ENCODE data around the gene HSD3B1. TPM values are rescaled to one million over a fixed set of nuclear protein-coding genes. Genes with fewer than 3 reads are reported as not detected.

HSD3B1 gene
- total and polyA plus RNA-seq, 9 of the 15 experiments (the other 6 are each of a cell fraction or from before 2014, with no cell fraction given), result not detected

DNA sequence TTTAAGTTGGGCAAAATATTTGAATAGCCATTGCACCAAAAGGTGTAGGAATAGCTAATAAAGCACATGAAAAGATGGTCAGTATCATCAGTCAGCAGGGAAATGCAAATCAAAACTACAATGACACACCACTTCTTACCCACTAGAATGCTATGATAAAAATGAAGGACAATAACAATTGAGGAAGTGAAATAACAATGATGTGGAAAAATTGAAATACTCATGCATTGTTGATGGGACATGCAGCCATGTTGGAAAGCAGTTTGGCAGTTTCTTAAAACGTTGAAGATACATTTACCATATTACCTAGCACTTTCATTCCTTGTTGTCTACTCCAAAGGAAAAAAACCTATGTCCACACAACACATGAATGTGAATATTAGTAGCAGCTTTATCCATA is 28.4 kb downstream of the HSD3B1 start (continued):
- no peak for TF ChIP-seq FOXK1 (CRISPR knock-in tag; IDR thresholded peaks at IDR 0.05; ENCODE audit: borderline replicate concordance)
- TF ChIP-seq ZBED1 (IDR thresholded peaks at IDR 0.05), result no peak
- TF ChIP-seq NONO (IDR thresholded peaks at IDR 0.05; ENCODE audit: low read depth in 2 of 2, low read length in 1 of 2), result no peak
- TF ChIP-seq KHSRP (IDR thresholded peaks at IDR 0.05), result no peak
- TF ChIP-seq BRF2 (IDR thresholded peaks at IDR 0.05; ENCODE audit: borderline replicate concordance, insufficient read depth, insufficient read length), result no peak
- TF ChIP-seq TAF1 (IDR thresholded peaks at IDR 0.05; ENCODE audit: control insufficient read depth, extremely low read depth, insufficient read depth, low read length, severe bottlenecking), result no peak
- TF ChIP-seq MEF2D (tag; conservative IDR thresholded peaks at IDR 0.05; ENCODE audit: low read depth), result no peak
- TF ChIP-seq, protein P1, sequence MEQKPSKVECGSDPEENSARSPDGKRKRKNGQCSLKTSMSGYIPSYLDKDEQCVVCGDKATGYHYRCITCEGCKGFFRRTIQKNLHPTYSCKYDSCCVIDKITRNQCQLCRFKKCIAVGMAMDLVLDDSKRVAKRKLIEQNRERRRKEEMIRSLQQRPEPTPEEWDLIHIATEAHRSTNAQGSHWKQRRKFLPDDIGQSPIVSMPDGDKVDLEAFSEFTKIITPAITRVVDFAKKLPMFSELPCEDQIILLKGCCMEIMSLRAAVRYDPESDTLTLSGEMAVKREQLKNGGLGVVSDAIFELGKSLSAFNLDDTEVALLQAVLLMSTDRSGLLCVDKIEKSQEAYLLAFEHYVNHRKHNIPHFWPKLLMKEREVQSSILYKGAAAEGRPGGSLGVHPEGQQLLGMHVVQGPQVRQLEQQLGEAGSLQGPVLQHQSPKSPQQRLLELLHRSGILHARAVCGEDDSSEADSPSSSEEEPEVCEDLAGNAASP (IDR thresholded peaks at IDR 0.05), result no peak
- no peak for TF ChIP-seq RCOR1 (IDR thresholded peaks at IDR 0.05; ENCODE audit: borderline replicate concordance in 1 of 2, low read depth in 2 of 2, low read length in 2 of 2)
- TF ChIP-seq TFE3 (CRISPR knock-in tag; IDR thresholded peaks at IDR 0.05), result no peak
- TF ChIP-seq BMI1 (IDR thresholded peaks at IDR 0.05; ENCODE audit: low read length), result no peak
